Neural progenitor cell (in vitro differentiated cells): ENCODE measurements around the gene SIL1.

Experiments used
- EZH2 ChIP-seq: fragments of 200-600 bp; sonication (generic); IDR thresholded peaks from 2 replicates; pipeline ENCODE4 v1.6.1; 2017; ENCODE audit warnings: antibody characterized with exemption, mild to moderate bottlenecking, moderate library complexity
- EZH2phosphoT487 ChIP-seq: fragments of 200-600 bp; sonication (generic); IDR thresholded peaks from 2 replicates; pipeline ENCODE4 v1.6.1; 2017; ENCODE audit warnings: antibody characterized with exemption
- TF ChIP-seq, protein P1 (sequence below): fragments of 200-600 bp; sonication (generic); IDR thresholded peaks from 2 replicates; pipeline ENCODE4 v1.5.1; 2017; ENCODE audit warnings: antibody characterized with exemption, mild to moderate bottlenecking

DNA sequence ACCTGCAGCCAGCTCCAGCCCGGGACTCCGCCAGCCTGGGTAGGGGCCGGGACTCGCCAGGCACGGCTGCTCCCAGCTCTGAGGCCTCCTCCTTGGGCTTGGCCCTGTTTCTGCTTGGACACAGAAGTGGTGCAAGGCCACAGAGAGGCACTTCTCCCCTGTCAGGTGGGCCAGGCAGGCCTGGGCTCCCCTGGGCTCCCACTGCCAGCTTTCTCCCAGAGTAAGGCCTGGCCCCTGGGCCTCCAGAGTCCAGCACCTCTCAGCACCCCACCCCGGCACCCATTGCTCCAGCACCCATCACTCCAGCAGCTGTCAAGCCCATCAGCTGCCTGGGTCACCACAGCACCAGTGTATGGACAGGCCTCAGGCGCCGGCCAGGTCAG lies 251.9 kb downstream of the SIL1 start:
- TF ChIP-seq, protein P1, sequence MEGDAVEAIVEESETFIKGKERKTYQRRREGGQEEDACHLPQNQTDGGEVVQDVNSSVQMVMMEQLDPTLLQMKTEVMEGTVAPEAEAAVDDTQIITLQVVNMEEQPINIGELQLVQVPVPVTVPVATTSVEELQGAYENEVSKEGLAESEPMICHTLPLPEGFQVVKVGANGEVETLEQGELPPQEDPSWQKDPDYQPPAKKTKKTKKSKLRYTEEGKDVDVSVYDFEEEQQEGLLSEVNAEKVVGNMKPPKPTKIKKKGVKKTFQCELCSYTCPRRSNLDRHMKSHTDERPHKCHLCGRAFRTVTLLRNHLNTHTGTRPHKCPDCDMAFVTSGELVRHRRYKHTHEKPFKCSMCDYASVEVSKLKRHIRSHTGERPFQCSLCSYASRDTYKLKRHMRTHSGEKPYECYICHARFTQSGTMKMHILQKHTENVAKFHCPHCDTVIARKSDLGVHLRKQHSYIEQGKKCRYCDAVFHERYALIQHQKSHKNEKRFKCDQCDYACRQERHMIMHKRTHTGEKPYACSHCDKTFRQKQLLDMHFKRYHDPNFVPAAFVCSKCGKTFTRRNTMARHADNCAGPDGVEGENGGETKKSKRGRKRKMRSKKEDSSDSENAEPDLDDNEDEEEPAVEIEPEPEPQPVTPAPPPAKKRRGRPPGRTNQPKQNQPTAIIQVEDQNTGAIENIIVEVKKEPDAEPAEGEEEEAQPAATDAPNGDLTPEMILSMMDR = no peak
- TF ChIP-seq EZH2 (no peak), EZH2phosphoT487 (no peak)
